NK-92 (cell line): ENCODE results near the gene CPNE4.

Experiments used
- DNase-seq: peaks from one replicate; lab custom pipeline; 2025; ENCODE audit not compliant: unreplicated experiment; lab: John Stamatoyannopoulos, UW

The CPNE4 gene

GRCh38 chr3:132017137-132017536, 17.7 kb downstream of the CPNE4 start:
- no peak for DNase-seq

GRCh38 chr3:132016061-132017041, 18.5 kb downstream of the CPNE4 start:
- no peak for DNase-seq

DNA sequence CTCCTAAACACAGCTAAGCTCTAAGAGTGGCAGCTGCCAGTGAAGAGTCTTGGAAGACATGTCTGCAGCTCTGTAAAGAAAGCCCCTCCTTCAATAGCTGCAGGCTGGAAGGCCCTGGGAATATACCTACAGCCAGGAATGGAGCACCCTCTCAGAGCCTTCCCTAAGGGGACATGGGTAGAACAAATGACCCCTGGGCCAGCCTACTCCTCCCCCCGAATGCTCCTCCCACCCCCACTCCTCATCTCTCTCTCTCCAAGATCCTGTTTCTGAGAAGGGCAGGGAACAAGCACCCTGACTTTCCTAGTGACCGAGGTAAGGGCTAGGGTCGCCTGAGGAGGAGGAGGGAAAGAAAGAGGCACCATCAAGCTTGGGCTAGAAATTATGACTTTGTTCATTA, 20.7 kb downstream of the CPNE4 start:
- no peak for DNase-seq

GRCh38 chr3:132009241-132009640, 25.6 kb downstream of the CPNE4 start:
- DNase-seq: no peak

GRCh38 chr3:132008837-132009236, 26.0 kb downstream of the CPNE4 start:
- no peak for DNase-seq

GRCh38 chr3:132007617-132008016, 27.2 kb downstream of the CPNE4 start:
- DNase-seq: no peak

- no peak for DNase-seq
These were observed 28.1 kb downstream of the CPNE4 start for GRCh38 chr3:132006605-132007204.

DNA sequence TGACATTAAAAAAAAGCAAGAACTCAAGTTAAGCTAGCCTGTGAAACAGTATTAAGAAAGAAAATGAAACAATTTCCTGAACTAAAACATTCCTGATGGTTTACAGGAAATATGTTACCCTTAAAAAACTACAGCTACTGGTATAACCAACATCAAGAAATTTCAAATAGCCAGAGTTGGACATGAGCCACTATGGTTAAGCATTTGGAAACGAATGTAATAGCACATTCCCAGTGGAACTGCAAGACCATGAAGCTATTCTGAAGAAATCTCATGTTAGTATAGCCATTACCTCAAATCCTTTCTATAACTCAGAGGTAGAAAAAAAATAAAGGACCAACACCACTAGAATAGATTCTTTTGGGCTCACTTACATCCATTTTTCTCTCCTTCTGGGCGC, 30.2 kb downstream of the CPNE4 start:
- DNase-seq: no peak

DNA sequence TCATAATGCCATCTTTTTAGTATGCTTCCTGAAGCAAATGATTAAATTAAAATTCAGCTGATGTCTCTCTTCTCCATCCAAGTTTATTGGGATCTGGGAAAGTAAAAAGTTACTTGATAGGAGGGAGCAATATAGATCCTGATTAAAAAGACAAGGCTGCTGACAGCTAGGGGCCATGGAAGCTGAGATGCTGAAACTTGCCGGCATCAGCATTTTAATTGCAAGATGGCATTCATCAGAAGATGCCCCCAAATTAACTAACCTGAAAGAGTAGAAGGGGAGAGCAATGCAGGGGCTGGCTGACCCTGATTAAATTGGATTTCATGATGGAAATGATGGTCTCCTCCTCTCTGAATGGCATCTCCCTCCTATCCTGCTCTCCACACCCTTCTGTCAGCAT, 31.1 kb downstream of the CPNE4 start:
- no peak for DNase-seq

- no peak for DNase-seq
These were observed 32.8 kb downstream of the CPNE4 start for GRCh38 chr3:132001999-132002398.

DNA sequence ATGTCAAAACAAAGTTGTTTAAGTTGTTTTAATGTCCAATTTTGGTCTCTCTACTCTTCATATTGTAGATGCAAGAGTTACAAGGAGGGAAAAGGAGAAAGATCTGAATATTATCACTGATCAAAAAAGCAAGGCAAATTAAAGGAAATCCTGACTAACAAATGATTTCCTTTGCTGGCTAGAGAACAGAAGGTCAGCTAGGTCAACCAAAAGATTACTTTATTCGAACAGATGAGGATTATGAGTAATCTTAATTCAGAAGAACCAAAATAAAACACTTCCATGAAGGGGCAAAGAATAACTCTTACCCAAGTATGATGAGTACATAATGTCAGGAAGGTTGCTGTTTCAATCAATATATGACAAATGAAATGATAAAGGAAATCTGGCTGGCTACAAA, 33.8 kb downstream of the CPNE4 start:
- no peak for DNase-seq

- no peak for DNase-seq
These were observed 36.8 kb downstream of the CPNE4 start for GRCh38 chr3:131998027-131998426.

GRCh38 chr3:131995891-131996290, 38.9 kb downstream of the CPNE4 start:
- no peak for DNase-seq

DNA sequence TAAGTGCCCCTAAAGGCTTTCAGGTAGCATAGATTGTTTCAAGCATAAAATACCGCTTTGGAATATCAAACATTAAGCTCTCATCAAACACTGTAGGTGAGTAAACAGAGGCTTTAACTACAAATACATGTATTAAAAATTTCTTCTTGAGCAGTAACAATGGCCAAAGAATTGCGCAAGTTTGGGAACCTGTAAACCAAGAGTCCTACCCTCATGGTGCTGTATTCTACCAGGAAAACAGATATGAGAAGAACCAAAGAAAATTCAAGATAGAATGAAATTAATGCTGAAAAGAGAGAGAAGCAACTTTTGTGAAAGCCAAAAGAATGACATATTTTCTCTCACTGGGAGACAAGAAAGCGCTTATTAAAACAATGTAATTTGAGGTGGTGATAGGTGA, 45.5 kb downstream of the CPNE4 start:
- DNase-seq: no peak

DNA sequence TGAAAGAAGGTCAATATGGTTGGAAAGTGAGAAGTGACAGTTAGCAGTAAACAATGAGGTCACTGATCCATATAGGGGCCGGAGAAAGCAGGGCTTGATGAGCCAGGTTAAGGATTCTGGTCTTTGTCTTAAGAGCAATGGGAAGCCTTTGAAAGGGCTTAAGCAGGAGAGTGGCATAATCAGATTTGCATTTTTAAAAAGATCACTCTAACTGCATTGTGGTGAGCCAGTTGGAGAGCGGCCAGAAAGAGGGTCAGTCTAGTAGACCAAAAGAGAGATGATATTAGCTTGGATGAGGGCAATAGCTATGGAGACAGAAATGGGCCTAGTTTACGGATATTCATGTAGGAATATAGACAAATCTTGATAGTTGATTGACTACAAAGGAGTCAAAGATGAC, 46.6 kb downstream of the CPNE4 start:
- DNase-seq: no peak

GRCh38 chr3:131983689-131984088, 51.1 kb downstream of the CPNE4 start:
- no peak for DNase-seq

DNA sequence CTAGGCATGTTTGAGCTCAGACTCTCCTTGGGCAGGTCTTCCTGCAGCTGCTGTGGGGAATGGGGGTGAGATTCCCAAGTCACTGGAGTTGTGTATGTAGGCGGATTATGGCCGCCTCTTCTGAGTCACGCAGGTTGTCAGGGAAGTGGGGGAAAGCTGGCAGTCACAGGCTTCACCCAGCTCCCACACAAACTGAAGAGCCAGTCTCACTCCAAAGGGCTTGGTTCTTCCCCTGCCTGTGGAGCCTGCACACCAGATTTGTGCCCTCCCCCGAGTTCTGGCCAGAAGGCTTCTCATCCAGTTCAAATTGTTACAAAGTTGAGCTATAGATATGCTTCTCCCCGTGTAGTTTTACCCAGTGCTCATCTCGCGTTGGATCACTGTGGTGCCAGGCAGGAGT, 53.5 kb downstream of the CPNE4 start:
- DNase-seq: no peak

- DNase-seq: no peak
These were observed 58.4 kb downstream of the CPNE4 start for GRCh38 chr3:131976448-131976847.

GRCh38 chr3:131975047-131975446, 59.8 kb downstream of the CPNE4 start:
- no peak for DNase-seq

DNA sequence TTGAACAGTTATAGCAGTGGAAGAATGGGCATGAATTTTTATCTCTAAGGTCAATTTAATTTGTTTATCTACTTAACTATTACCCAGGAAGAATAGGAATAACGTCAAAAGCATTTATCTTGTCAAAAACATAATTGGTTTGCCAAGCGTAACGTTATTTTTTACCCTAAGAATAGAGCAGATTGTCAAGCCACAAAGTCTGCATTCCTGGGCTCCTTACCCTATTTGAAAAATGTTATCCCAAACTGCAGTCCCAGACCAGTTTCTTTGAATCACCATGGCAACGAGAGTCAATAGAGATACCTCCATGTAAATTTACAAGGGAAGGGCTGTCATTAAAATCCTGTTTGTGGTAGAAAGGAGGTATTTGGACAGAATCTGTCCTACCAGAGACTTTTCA, 61.1 kb downstream of the CPNE4 start:
- no peak for DNase-seq

DNA sequence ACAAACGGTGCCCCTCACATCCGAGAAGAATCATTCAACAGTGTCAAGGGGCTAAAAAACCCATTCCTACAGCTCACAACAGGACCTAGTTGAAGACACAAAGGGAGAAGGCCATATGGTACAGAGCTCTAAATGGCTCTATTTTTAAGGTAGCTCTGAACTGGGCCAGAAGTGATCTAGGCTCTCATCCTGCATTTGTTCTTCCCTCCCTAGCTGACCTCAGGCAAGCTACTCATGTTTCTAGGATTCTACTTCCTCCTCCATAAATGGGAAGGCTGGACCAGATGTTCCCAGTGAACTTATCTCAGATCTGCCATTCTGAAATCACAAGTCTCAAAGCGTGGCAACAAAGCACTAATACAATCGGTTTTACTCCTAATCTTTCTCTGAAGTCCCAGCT, 62.3 kb downstream of the CPNE4 start:
- DNase-seq: no peak

DNA sequence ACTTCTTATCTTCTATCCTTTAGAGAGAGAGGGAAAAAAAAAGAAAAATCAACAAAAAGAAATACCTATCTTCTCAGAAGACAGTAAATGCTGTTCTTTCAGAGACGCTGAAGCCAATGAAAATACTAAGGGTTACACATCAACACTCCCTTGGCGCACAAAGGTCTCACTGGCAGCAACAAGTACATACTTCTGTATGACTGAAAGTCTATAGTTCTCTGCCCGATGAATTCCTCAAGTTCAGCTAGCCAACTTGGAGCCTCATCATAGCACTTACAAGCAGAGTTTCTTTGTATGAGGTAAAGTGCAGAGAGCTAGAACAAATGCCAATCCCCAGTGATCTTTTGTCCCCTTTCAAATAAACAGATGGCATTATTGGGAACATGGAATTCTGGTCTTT, 62.7 kb downstream of the CPNE4 start:
- DNase-seq: no peak
